Activated CD8-positive, alpha-beta T cell treated with anti-CD3 and anti-CD28 coated beads for 36 hours (primary cell): ENCODE measurements around the gene OR3A1. TPM values are rescaled to one million over a fixed set of nuclear protein-coding genes. Genes with fewer than 3 reads are reported as not detected.

Source experiments
- total RNA-seq, 2 experiments: library from RNA; stranded (reverse); gene quantifications; one replicate each; pipeline ENCODE4 v1.2.3, GENCODE V29; 2021

OR3A1 gene
- total RNA-seq, 2 experiments from 2014 or later: 0.29 TPM; not detected in 1

Other genes starting within 250 kb of the OR3A1 start
- not detected for gene OR1D5, start 234.8 kb downstream of the OR3A1 start, total RNA-seq
- gene OR1D2, start 193.9 kb downstream of the OR3A1 start, total RNA-seq: not detected
- not detected for gene OR1G1, start 170.8 kb downstream of the OR3A1 start, total RNA-seq
- gene OR1A2, start 100.8 kb downstream of the OR3A1 start, total RNA-seq: not detected
- gene OR1A1, start 90.7 kb downstream of the OR3A1 start, total RNA-seq: not detected
- gene OR3A2, start 87.9 kb upstream of the OR3A1 start, total RNA-seq: 1 to 10 TPM; 1.8 to 2.7 TPM
- not detected for gene OR1E1, start 100.0 kb upstream of the OR3A1 start, total RNA-seq
- gene OR3A3, start 113.0 kb upstream of the OR3A1 start, total RNA-seq: not detected
- gene OR1E2, start 135.5 kb upstream of the OR3A1 start, total RNA-seq: not detected
- not detected for gene SPATA22, start 173.5 kb upstream of the OR3A1 start, total RNA-seq
- gene ASPA, start 177.6 kb upstream of the OR3A1 start, total RNA-seq: not detected